Measurements from ENCODE around the gene CST9.
"Not testable (repeated sequence)": the region's sequence is repeated elsewhere in the genome, so short reads cannot be mapped to it uniquely, and the experiment has no call there.

CST9 gene

GRCh38 chr20:23636908-23637281 lies 31.2 kb upstream of the CST9 start:
- no peak for DNase-seq

- DNase-seq, result no peak
These were observed 30.6 kb upstream of the CST9 start for GRCh38 chr20:23636182-23636907.

GRCh38 chr20:23635768-23636090 lies 30.0 kb upstream of the CST9 start:
- DNase-seq, result not testable (repeated sequence)

GRCh38 chr20:23634985-23635767 lies 29.5 kb upstream of the CST9 start:
- no peak for DNase-seq

- no peak for DNase-seq
These were observed 28.5 kb upstream of the CST9 start for GRCh38 chr20:23634044-23634801.

- DNase-seq, result no peak
These were observed 27.2 kb upstream of the CST9 start for GRCh38 chr20:23632711-23633573.

- no peak for DNase-seq
These were observed 26.4 kb upstream of the CST9 start for GRCh38 chr20:23631981-23632710.

GRCh38 chr20:23631226-23631822 lies 25.6 kb upstream of the CST9 start:
- DNase-seq, result no peak

- DNase-seq, result no peak
These were observed 24.7 kb upstream of the CST9 start for GRCh38 chr20:23630392-23630849.

GRCh38 chr20:23629542-23630391 lies 24.1 kb upstream of the CST9 start:
- DNase-seq, result no peak

- no peak for DNase-seq
These were observed 23.4 kb upstream of the CST9 start for GRCh38 chr20:23629017-23629541.

- DNase-seq, result no peak
These were observed 22.8 kb upstream of the CST9 start for GRCh38 chr20:23628402-23629016.

- no peak for DNase-seq
These were observed 21.8 kb upstream of the CST9 start for GRCh38 chr20:23627501-23627900.

- DNase-seq, result no peak
These were observed 20.4 kb upstream of the CST9 start for GRCh38 chr20:23626040-23626620.

GRCh38 chr20:23625236-23625964 lies 19.7 kb upstream of the CST9 start:
- no peak for DNase-seq

- DNase-seq, result no peak
These were observed 18.6 kb upstream of the CST9 start for GRCh38 chr20:23624324-23624691.

GRCh38 chr20:23623666-23624323 lies 18.1 kb upstream of the CST9 start:
- no peak for DNase-seq

GRCh38 chr20:23622839-23623343 lies 17.2 kb upstream of the CST9 start:
- no peak for DNase-seq
